ENCODE measurements around the gene ZDHHC13. TPM values are rescaled to one million over a fixed set of nuclear protein-coding genes. Genes with fewer than 3 reads are reported as not detected.

ZDHHC13 gene
- total and polyA plus RNA-seq, 10 of the 15 experiments (the other 5 are each of a cell fraction or from before 2014, with no cell fraction given) = 8.5 to 34.2 (median 20.4) TPM

- POLR2A ChIA-PET = no interaction called here
Observed at GRCh38 chr11:19181531-19182261, 64.7 kb downstream of the ZDHHC13 start.

GRCh38 chr11:19183646-19184045 lies 66.7 kb downstream of the ZDHHC13 start:
- intact Hi-C loops (cut with micrococcal nuclease; ENCODE audit: unreplicated experiment) = no loop called here
- ChIA-PET SMC1A (ENCODE audit: uncharacterized antibody, unreplicated experiment) (no interaction called here), CTCF (no interaction called here), POLR2A (no interaction called here), RAD21 (ENCODE audit: unreplicated experiment) (interaction anchor here (1.0 kb wide), 1 partner anchor 76 kb away, joined by 3 read pairs; no protein-coding TSS in a partner anchor)
- no peak for TF ChIP-seq RELB (IDR thresholded peaks at IDR 0.05; ENCODE audit: low read depth)
- TF ChIP-seq CHD4 (IDR thresholded peaks at IDR 0.05) = no peak
- no peak for TF ChIP-seq SUZ12 (IDR thresholded peaks at IDR 0.05; ENCODE audit: unreplicated experiment)
- TF ChIP-seq NFYA (IDR thresholded peaks at IDR 0.05; ENCODE audit: borderline replicate concordance, low read depth, low read length) = no peak
- Histone ChIP-seq H4K20me1 (ENCODE audit: control insufficient read depth, insufficient read depth) (no peaks in the 10 kb centered on the region), H3K9me3 (replicated peaks; ENCODE audit: control insufficient read depth, insufficient read depth, low read length) (no peaks in the 10 kb centered on the region), H3K79me2 (ENCODE audit: control insufficient read depth, insufficient read depth, low read length) (no peaks in the 10 kb centered on the region), H3K4me3 (no peak overlapping the region), H3K9ac (ENCODE audit: control insufficient read depth, insufficient read depth, low read length) (no peak overlapping the region), H3K4me1 (ENCODE audit: control insufficient read depth, insufficient read depth, low read length) (no peaks in the 10 kb centered on the region), H3K27ac (ENCODE audit: control insufficient read depth, insufficient read depth) (no peak overlapping the region), H3K27me3 (replicated peaks in 1 of 2; ENCODE audit: control insufficient read depth in 2 of 2, insufficient read depth in 2 of 2, low read length in 1 of 2) (no peaks in the 10 kb centered on the region), H3K4me2 (ENCODE audit: control insufficient read depth, insufficient read depth) (no peak overlapping the region), H3K36me3 (ENCODE audit: control insufficient read depth in 2 of 2, insufficient read depth in 2 of 2, low read length in 1 of 2) (no peaks in the 10 kb centered on the region; a peak in 2 of 4 replicates), H2AFZ (ENCODE audit: control insufficient read depth, low read depth, low read length) (no peak overlapping the region)
- in situ Hi-C loops (cut with MboI) = no loop called here
- ATAC-seq = no peak
- DNase-seq (ENCODE audit: low read depth, low spot score) = no peak
- 96% methylated on average over 7 of the region's 7 CpGs for WGBS (ENCODE audit: insufficient coverage, insufficient replicate concordance, low lambda C conversion rate, missing lambda C conversion rate)
- BruUV-seq (replicated peaks) = no TSS peak
- no peak for FAIRE-seq

More at GRCh38 chr11:19181531-19182261, 64.7 kb downstream of the ZDHHC13 start:
- in situ Hi-C loops (cut with MboI) (no loop called here), intact Hi-C loops (cut with micrococcal nuclease; ENCODE audit: unreplicated experiment) (no loop called here)
- ATAC-seq = no peak
- ChIA-PET CTCF (no interaction called here), RAD21 (ENCODE audit: unreplicated experiment) (no interaction called here), SMC1A (ENCODE audit: uncharacterized antibody, unreplicated experiment) (no interaction called here)
- no peaks in the 10 kb centered on the region for H3K9me3 ChIP-seq (replicated peaks; ENCODE audit: control insufficient read depth, insufficient read depth, low read length)
- peaks cover 0 to 3% of the 10 kb centered on the region in 2 experiments; a peak in 3 of 4 replicates for H3K36me3 ChIP-seq (ENCODE audit: control insufficient read depth in 2 of 2, insufficient read depth in 2 of 2, low read length in 1 of 2)
- no TSS peak for BruUV-seq (replicated peaks)
- WGBS (ENCODE audit: insufficient coverage, insufficient replicate concordance, low lambda C conversion rate, missing lambda C conversion rate) = 78% methylated on average over 5 of the region's 5 CpGs
- no peaks in the 10 kb centered on the region for H3K27me3 ChIP-seq (replicated peaks in 1 of 2; ENCODE audit: control insufficient read depth in 2 of 2, insufficient read depth in 2 of 2, low read length in 1 of 2)
- H4K20me1 ChIP-seq (ENCODE audit: control insufficient read depth, insufficient read depth) = no peaks in the 10 kb centered on the region
- no peak overlapping the region for H3K4me2 ChIP-seq (ENCODE audit: control insufficient read depth, insufficient read depth)
- no peak for DNase-seq (ENCODE audit: low read depth, low spot score)
- H3K9ac ChIP-seq (ENCODE audit: control insufficient read depth, insufficient read depth, low read length) = no peak overlapping the region
- no peak overlapping the region for H3K4me3 ChIP-seq
- FAIRE-seq = no peak
- no peak overlapping the region for H3K27ac ChIP-seq (ENCODE audit: control insufficient read depth, insufficient read depth)
- H2AFZ ChIP-seq (ENCODE audit: control insufficient read depth, low read depth, low read length) = no peak overlapping the region
- H3K4me1 ChIP-seq (ENCODE audit: control insufficient read depth, insufficient read depth, low read length) = no peaks in the 10 kb centered on the region
- no peak for TF ChIP-seq BCL11A (IDR thresholded peaks at IDR 0.05; ENCODE audit: low read depth, low read length)
- TF ChIP-seq YBX1 (IDR thresholded peaks at IDR 0.05) = no peak
- H3K79me2 ChIP-seq (ENCODE audit: control insufficient read depth, insufficient read depth, low read length) = no peaks in the 10 kb centered on the region
